ENCODE measurements around the gene BTNL8.

GRCh38 chr5:180914646-180915045 lies 15.7 kb downstream of the BTNL8 start:
- TF ChIP-seq EHF (CRISPR knock-in tag; IDR thresholded peaks at IDR 0.05) (no peak), TFCP2L1 (CRISPR knock-in tag; IDR thresholded peaks at IDR 0.05) (no peak), JUN (IDR thresholded peaks at IDR 0.05) (no peak)
